OCI-LY1 (cell line): ENCODE measurements around the gene HPRT1.

Experiments used
- H2AFZ ChIP-seq: fragments of 200-600 bp; sonication (generic), shearing (Covaris generic); 2 replicates; pipeline ENCODE4 v1.6.0; 2014; ENCODE audit warnings: antibody characterized with exemption, mild to moderate bottlenecking, low read length
- H3F3A ChIP-seq: fragments of 200-600 bp; sonication (generic), shearing (Covaris generic); 2 replicates; pipeline ENCODE4 v1.6.0; 2014; ENCODE audit warnings: mild to moderate bottlenecking, antibody characterized with exemption, low read length, moderate library complexity; ENCODE audit not compliant: insufficient read depth
- H3K27ac ChIP-seq: fragments of 200-600 bp; sonication (generic); 2 replicates; pipeline ENCODE4 v1.5.1; 2014; ENCODE audit warnings: low read length, mixed run types, mild to moderate bottlenecking, low read depth; ENCODE audit not compliant: poor library complexity, severe bottlenecking
- H3K27me3 ChIP-seq: fragments of 200-600 bp; sonication (generic); 2 replicates; pipeline ENCODE4 v1.6.0; 2014; ENCODE audit warnings: antibody characterized with exemption, mild to moderate bottlenecking, low read length, moderate library complexity; ENCODE audit not compliant: insufficient read depth
- H3K36me3 ChIP-seq: fragments of 200-600 bp; sonication (generic); 2 replicates; pipeline ENCODE4 v1.6.1; 2014; ENCODE audit warnings: mild to moderate bottlenecking, antibody characterized with exemption, low read length, moderate library complexity, mixed read lengths; ENCODE audit not compliant: insufficient read depth
- H3K4me1 ChIP-seq: fragments of 200-600 bp; sonication (generic); 2 replicates; pipeline ENCODE4 v1.5.1; 2014; ENCODE audit warnings: mild to moderate bottlenecking, low read length, moderate library complexity; ENCODE audit not compliant: insufficient read depth, severe bottlenecking
- H3K4me2 ChIP-seq: fragments of 200-600 bp; sonication (generic), shearing (Covaris generic); 2 replicates; pipeline ENCODE4 v1.6.1; 2014; ENCODE audit warnings: low read length
- H3K4me3 ChIP-seq: fragments of 200-600 bp; sonication (generic); 2 replicates; pipeline ENCODE4 v1.5.1; 2014; ENCODE audit warnings: low read length, low read depth, mild to moderate bottlenecking, mixed read lengths; ENCODE audit not compliant: poor library complexity, severe bottlenecking
- H3K79me2 ChIP-seq: fragments of 200-600 bp; shearing (Covaris generic); 2 replicates; pipeline ENCODE4 v1.6.1; 2016; ENCODE audit warnings: mixed run types, low read length, mixed read lengths; ENCODE audit not compliant: insufficient read depth
- H3K9ac ChIP-seq: fragments of 200-600 bp; sonication (generic), shearing (Covaris generic); 2 replicates; pipeline ENCODE4 v1.6.1; 2014; ENCODE audit warnings: mild to moderate bottlenecking, low read length, mixed read lengths
- H3K9me2 ChIP-seq: fragments of 200-600 bp; sonication (generic), shearing (Covaris generic); 2 replicates; pipeline ENCODE4 v1.6.1; 2014; ENCODE audit warnings: low read depth, mild to moderate bottlenecking, low read length, mixed read lengths
- H3K9me3 ChIP-seq: fragments of 200-600 bp; shearing (Covaris generic); 2 replicates; pipeline ENCODE4 v1.6.1; 2014; ENCODE audit warnings: low read length, mixed read lengths
- H4K20me1 ChIP-seq: fragments of 200-600 bp; sonication (generic), shearing (Covaris generic); 2 replicates; pipeline ENCODE4 v1.6.0; 2016; ENCODE audit warnings: mild to moderate bottlenecking, low read length; ENCODE audit not compliant: insufficient read depth
- CTCF ChIP-seq: fragments of 200-600 bp; sonication (generic), shearing (Covaris generic); IDR thresholded peaks from 2 replicates; pipeline ENCODE4 v1.5.1; 2017; ENCODE audit warnings: mild to moderate bottlenecking, antibody characterized with exemption, low read length, moderate library complexity, mixed read lengths
- EZH2 ChIP-seq: fragments of 200-600 bp; sonication (generic), shearing (Covaris generic); IDR thresholded peaks from 2 replicates; pipeline ENCODE4 v1.8.0; 2017; ENCODE audit warnings: borderline replicate concordance, mixed run types, mild to moderate bottlenecking, antibody characterized with exemption, low read length, moderate library complexity, mixed read lengths

HPRT1 gene

GRCh38 chrX:134453631-134454030, 6.3 kb upstream of the HPRT1 start:
- no peaks in the 10 kb centered on the region for H3K27me3 ChIP-seq
- no peaks in the 10 kb centered on the region for H3K9me3 ChIP-seq
- peaks cover 11% of the 10 kb centered on the region for H3K4me1 ChIP-seq
- H4K20me1 ChIP-seq: no peaks in the 10 kb centered on the region
- no peaks in the 10 kb centered on the region for H3K9me2 ChIP-seq
- H3K27ac ChIP-seq: no peak overlapping the region
- H3K9ac ChIP-seq: no peak overlapping the region
- no peak overlapping the region for H2AFZ ChIP-seq
- no peaks in the 10 kb centered on the region for H3K36me3 ChIP-seq
- H3K4me2 ChIP-seq: no peak overlapping the region
- H3F3A ChIP-seq: no peaks in the 10 kb centered on the region
- no peak for TF ChIP-seq EZH2
- TF ChIP-seq CTCF: no peak
- no peak overlapping the region for H3K4me3 ChIP-seq
- H3K79me2 ChIP-seq: no peaks in the 10 kb centered on the region

GRCh38 chrX:134454506-134454905, 5.5 kb upstream of the HPRT1 start:
- H3K4me3 ChIP-seq: no peak overlapping the region
- H4K20me1 ChIP-seq: no peaks in the 10 kb centered on the region
- TF ChIP-seq EZH2 (no peak), CTCF (no peak)
- H2AFZ ChIP-seq: no peak overlapping the region
- H3K9me3 ChIP-seq: no peaks in the 10 kb centered on the region
- no peaks in the 10 kb centered on the region for H3K27me3 ChIP-seq
- H3K9me2 ChIP-seq: no peaks in the 10 kb centered on the region
- H3K9ac ChIP-seq: no peak overlapping the region
- H3F3A ChIP-seq: no peaks in the 10 kb centered on the region
- H3K27ac ChIP-seq: no peak overlapping the region
- peaks cover 11% of the 10 kb centered on the region for H3K4me1 ChIP-seq
- H3K36me3 ChIP-seq: no peaks in the 10 kb centered on the region
- no peak overlapping the region for H3K4me2 ChIP-seq
- no peaks in the 10 kb centered on the region for H3K79me2 ChIP-seq

GRCh38 chrX:134457708-134458107, 2.3 kb upstream of the HPRT1 start:
- Histone ChIP-seq H3K27me3 (no peaks in the 10 kb centered on the region), H3K27ac (peak overlapping the region; percentile 64), H3K9me2 (no peaks in the 10 kb centered on the region), H3K9me3 (no peaks in the 10 kb centered on the region), H3K79me2 (peaks cover 19% of the 10 kb centered on the region), H3K9ac (no peak overlapping the region), H3K36me3 (no peaks in the 10 kb centered on the region), H2AFZ (no peak overlapping the region), H3F3A (no peaks in the 10 kb centered on the region), H3K4me2 (0 out of 2 replicates have a peak overlapping the region, but pooled peaks have one; percentile 12), H3K4me3 (no peak overlapping the region), H3K4me1 (peaks cover 21% of the 10 kb centered on the region), H4K20me1 (no peaks in the 10 kb centered on the region)
- TF ChIP-seq CTCF: no peak
- no peak for TF ChIP-seq EZH2
